ENCODE data around the gene LSM3. TPM values are rescaled to one million over a fixed set of nuclear protein-coding genes. Genes with fewer than 3 reads are reported as not detected.

Gene LSM3
- 4.4 and 8.9 TPM in 2 replicates for total RNA-seq (ENCODE audit: low replicate concordance)

GRCh38 chr3:14178247-14179113, at the start of gene LSM3, which contains the start of gene XPC:
TSS of gene LSM3 (plus strand) at chr3:14178817. CDS start at chr3:14178861, 44 bp downstream.
TSS of gene XPC (minus strand) at chr3:14178601. CDS start at chr3:14178568, 33 bp downstream.

Other genes starting within 250 kb of the LSM3 start
- gene CHCHD4, start 53.9 kb upstream of the LSM3 start, total RNA-seq (ENCODE audit: low replicate concordance) = 9.9 and 10.3 TPM in 2 replicates
- gene TMEM43, start 53.8 kb upstream of the LSM3 start, total RNA-seq (ENCODE audit: low replicate concordance) = 69.0 and 72.2 TPM in 2 replicates
- 43.7 and 64.0 TPM in 2 replicates for gene XPC, start 216 bp upstream of the LSM3 start, total RNA-seq (ENCODE audit: low replicate concordance)
- 7.5 and 27.4 TPM in 2 replicates for gene SLC6A6, start 223.8 kb downstream of the LSM3 start, total RNA-seq (ENCODE audit: low replicate concordance)

Measured in smooth muscle cell of the coronary artery (primary cell).